ENCODE measurements around the gene PLXND1. TPM values are rescaled to one million over a fixed set of nuclear protein-coding genes. Genes with fewer than 3 reads are reported as not detected.
A peak's percentile ranks its signal among the peaks of the same experiment; 100 is the strongest.

The PLXND1 gene
- total RNA-seq, 1 donor from 2014 or later: 9.0 TPM

- Mint-ChIP-seq H3K27ac (peak overlapping the region; percentile 55), H3K27me3 (ENCODE audit: insufficient read depth, low read depth) (peaks cover 19% of the 10 kb centered on the region), H3K4me1 (peaks cover 69% of the 10 kb centered on the region), H3K4me3 (no peak overlapping the region), H3K9me3 (peaks cover 2% of the 10 kb centered on the region), H3K36me3 (no peaks in the 10 kb centered on the region)
- peak; percentile 44 for DNase-seq (ENCODE audit: low spot score)
- peak overlapping the region; percentile 25 for H3K4me2 ChIP-seq
- H3K4me1 ChIP-seq: peaks cover 36% of the 10 kb centered on the region
- no peak overlapping the region for H2AFZ ChIP-seq (replicated peaks)
- TF ChIP-seq EZH2phosphoT487 (IDR thresholded peaks at IDR 0.05) (no peak), EZH2 (IDR thresholded peaks at IDR 0.05) (no peak), CTCF (IDR thresholded peaks at IDR 0.05) (no peak)
- no peak overlapping the region for H3K27ac ChIP-seq
- no peak overlapping the region for H3K9ac ChIP-seq
- H3K79me2 ChIP-seq (ENCODE audit: low read depth): no peaks in the 10 kb centered on the region
- H3F3A ChIP-seq (ENCODE audit: low read depth): peaks cover 52% of the 10 kb centered on the region
- no peak overlapping the region for H3K4me3 ChIP-seq
- no peaks in the 10 kb centered on the region for H3K9me3 ChIP-seq (ENCODE audit: low read depth)
- no peaks in the 10 kb centered on the region for H3K36me3 ChIP-seq
- peaks cover 35% of the 10 kb centered on the region for H3K27me3 ChIP-seq
- peaks cover 35% of the 10 kb centered on the region for H4K20me1 ChIP-seq (ENCODE audit: low read depth)
Measured at GRCh38 chr3:129602309-129602708, 4.2 kb downstream of the PLXND1 start.

GRCh38 chr3:129601713-129602112 lies 4.8 kb downstream of the PLXND1 start:
- H3F3A ChIP-seq (ENCODE audit: low read depth): peaks cover 53% of the 10 kb centered on the region
- Mint-ChIP-seq H3K36me3 (no peaks in the 10 kb centered on the region), H3K27ac (no peak overlapping the region), H3K9me3 (peaks cover 2% of the 10 kb centered on the region), H3K4me3 (no peak overlapping the region), H3K27me3 (ENCODE audit: insufficient read depth, low read depth) (peaks cover 18% of the 10 kb centered on the region), H3K4me1 (peaks cover 70% of the 10 kb centered on the region)
- H3K9me3 ChIP-seq (ENCODE audit: low read depth): no peaks in the 10 kb centered on the region
- no peak overlapping the region for H3K4me2 ChIP-seq
- H3K36me3 ChIP-seq: no peaks in the 10 kb centered on the region
- no peak overlapping the region for H3K27ac ChIP-seq
- H3K27me3 ChIP-seq: peaks cover 30% of the 10 kb centered on the region
- no peak overlapping the region for H3K9ac ChIP-seq
- H4K20me1 ChIP-seq (ENCODE audit: low read depth): peaks cover 35% of the 10 kb centered on the region
- H3K4me3 ChIP-seq: no peak overlapping the region
- TF ChIP-seq EZH2 (IDR thresholded peaks at IDR 0.05) (no peak), EZH2phosphoT487 (IDR thresholded peaks at IDR 0.05) (no peak), CTCF (IDR thresholded peaks at IDR 0.05) (no peak)
- H3K4me1 ChIP-seq: peaks cover 42% of the 10 kb centered on the region
- no peak overlapping the region for H2AFZ ChIP-seq (replicated peaks)
- H3K79me2 ChIP-seq (ENCODE audit: low read depth): no peaks in the 10 kb centered on the region
- no peak for DNase-seq (ENCODE audit: low spot score)

GRCh38 chr3:129600348-129600747 lies 6.1 kb downstream of the PLXND1 start:
- H3K4me2 ChIP-seq: no peak overlapping the region
- H3K79me2 ChIP-seq (ENCODE audit: low read depth): no peaks in the 10 kb centered on the region
- peaks cover 19% of the 10 kb centered on the region for H3K27me3 ChIP-seq
- no peak for DNase-seq (ENCODE audit: low spot score)
- no peak overlapping the region for H3K27ac ChIP-seq
- H3K27me3 Mint-ChIP-seq (ENCODE audit: insufficient read depth, low read depth): peaks cover 16% of the 10 kb centered on the region
- H3K36me3 ChIP-seq: no peaks in the 10 kb centered on the region
- H3K4me3 ChIP-seq: no peak overlapping the region
- peaks cover 76% of the 10 kb centered on the region for H3K4me1 Mint-ChIP-seq
- H3K9me3 ChIP-seq (ENCODE audit: low read depth): no peaks in the 10 kb centered on the region
- H3K4me3 Mint-ChIP-seq: no peak overlapping the region
- peaks cover 44% of the 10 kb centered on the region for H3K4me1 ChIP-seq
- TF ChIP-seq CTCF (IDR thresholded peaks at IDR 0.05) (no peak), EZH2 (IDR thresholded peaks at IDR 0.05) (no peak), EZH2phosphoT487 (IDR thresholded peaks at IDR 0.05) (no peak)
- peak overlapping the region; percentile 90 for H3K27ac Mint-ChIP-seq
- H4K20me1 ChIP-seq (ENCODE audit: low read depth): peaks cover 31% of the 10 kb centered on the region
- H2AFZ ChIP-seq (replicated peaks): no peak overlapping the region
- no peak overlapping the region for H3K9ac ChIP-seq
- H3K36me3 Mint-ChIP-seq: no peaks in the 10 kb centered on the region
- H3K9me3 Mint-ChIP-seq: no peaks in the 10 kb centered on the region
- peaks cover 55% of the 10 kb centered on the region for H3F3A ChIP-seq (ENCODE audit: low read depth)

Data from neural progenitor cell (in vitro differentiated cells).